NK-92 treated with Interleukin-12 subunit alpha and Interleukin-12 subunit beta, amount 100 ng/mL, for 24 hours (cell line): Measurements from ENCODE around the gene AMOTL1.

Source experiments
- DNase-seq: peaks from one replicate; lab custom pipeline; 2025; lab: John Stamatoyannopoulos, UW

Gene AMOTL1

DNA sequence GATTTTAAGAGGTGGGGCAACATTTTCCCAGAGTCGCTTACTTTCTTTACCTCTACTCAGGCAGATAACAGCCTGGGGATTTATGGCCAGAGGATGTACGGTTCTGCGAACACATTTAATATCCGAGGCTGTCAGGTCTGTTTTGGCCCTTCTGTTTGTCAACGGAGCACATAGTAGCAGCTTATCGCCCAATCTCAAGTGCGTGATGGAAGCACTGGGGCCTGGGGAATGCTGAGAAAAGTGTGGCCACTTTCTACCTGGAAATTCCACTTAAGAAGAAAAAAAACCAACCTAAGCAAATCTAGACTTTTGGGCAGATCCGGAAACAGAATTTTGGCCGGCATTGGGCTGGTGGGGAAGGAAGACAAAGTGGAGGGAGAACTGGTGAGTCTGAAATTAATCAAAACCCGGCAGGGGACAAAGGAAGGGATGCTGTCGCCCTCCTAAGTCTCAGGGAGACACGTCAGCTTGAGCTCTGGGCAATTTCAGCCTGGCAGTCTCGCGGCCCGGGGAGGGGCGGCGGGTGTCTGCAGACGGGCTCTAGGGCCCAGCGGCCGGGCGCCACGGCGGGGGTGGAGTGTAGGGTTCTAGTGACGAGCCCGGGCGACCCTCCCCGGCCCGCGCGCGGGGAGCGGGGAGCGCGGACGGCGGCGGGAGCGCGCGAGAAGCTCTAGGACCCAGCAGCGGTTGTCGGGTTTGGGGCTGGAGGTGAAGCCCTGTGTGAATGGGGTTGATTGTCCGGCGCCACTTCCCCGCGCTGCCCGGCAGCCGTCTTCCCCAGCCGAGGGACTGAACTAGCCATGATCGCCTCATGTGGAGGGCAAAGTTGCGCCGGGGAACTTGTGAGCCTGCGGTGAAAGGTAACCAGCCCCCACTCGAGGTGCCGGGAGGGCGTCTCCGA lies at the start of gene AMOTL1:
AMOTL1 (plus strand) TSS at position 656 of the 901 bp plus-strand sequence; CDS start at position 812, 156 bp downstream.
- DNase-seq: no peak

- no peak for DNase-seq
Measured at GRCh38 chr11:94719876-94720275, 48.3 kb upstream of the AMOTL1 start.

DNA sequence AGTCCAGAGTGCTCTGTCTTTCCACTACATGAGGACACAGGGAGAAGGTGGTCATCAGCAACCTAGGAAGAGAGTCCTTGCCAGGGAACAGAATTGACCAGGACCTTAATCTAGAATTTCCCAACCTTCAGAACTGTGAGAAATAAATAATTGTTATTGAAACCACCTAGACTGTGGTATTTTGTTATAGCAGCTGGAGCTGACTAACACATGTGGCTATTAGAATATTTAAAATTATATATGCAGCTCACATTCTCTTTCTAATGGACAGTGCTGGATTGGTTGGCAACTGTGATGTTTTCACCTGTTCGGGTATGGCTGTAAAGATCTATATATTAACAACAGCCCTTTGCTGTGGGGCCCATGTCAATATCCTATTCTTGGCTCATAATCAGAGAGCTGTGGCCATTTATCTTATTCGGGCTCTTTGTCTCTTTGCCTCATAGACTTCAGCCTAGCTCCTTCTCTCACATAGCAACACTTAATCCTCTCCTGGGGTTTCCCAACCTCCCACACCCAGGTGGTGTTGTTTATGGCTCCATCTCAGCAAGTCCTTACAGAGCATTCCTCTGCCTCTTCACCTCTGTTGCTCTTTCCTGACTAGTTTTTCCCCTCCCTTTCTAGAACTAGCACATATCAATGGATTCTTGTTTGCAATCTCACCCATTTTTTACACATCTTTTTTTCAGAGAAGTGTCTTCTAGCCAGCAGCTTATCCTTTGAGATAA lies 46.4 kb upstream of the AMOTL1 start:
- DNase-seq: no peak

GRCh38 chr11:94722735-94723134 lies 45.4 kb upstream of the AMOTL1 start:
- no peak for DNase-seq

DNA sequence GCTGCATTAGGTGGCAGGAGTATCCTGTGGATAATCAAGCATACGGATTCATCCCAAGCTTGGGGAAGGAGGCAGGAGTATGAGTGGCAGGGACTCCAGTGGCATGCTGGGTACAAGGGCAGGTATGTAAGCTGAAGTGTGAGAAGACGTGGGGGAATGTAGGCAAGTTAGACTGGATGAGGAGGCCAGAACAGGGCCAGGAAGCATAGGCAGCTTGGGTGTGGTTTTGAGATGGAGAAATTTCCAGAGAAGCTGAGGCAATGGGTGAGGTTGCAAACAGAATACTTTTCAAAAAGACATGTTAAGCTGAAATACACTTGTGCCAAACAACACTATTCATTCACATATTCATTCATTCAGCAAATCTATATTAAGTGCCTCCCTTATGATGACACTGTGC lies 43.1 kb upstream of the AMOTL1 start:
- DNase-seq: no peak

GRCh38 chr11:94727819-94728218 lies 40.3 kb upstream of the AMOTL1 start:
- DNase-seq: no peak

- no peak for DNase-seq
Measured at GRCh38 chr11:94728541-94728940, 39.6 kb upstream of the AMOTL1 start.

DNA sequence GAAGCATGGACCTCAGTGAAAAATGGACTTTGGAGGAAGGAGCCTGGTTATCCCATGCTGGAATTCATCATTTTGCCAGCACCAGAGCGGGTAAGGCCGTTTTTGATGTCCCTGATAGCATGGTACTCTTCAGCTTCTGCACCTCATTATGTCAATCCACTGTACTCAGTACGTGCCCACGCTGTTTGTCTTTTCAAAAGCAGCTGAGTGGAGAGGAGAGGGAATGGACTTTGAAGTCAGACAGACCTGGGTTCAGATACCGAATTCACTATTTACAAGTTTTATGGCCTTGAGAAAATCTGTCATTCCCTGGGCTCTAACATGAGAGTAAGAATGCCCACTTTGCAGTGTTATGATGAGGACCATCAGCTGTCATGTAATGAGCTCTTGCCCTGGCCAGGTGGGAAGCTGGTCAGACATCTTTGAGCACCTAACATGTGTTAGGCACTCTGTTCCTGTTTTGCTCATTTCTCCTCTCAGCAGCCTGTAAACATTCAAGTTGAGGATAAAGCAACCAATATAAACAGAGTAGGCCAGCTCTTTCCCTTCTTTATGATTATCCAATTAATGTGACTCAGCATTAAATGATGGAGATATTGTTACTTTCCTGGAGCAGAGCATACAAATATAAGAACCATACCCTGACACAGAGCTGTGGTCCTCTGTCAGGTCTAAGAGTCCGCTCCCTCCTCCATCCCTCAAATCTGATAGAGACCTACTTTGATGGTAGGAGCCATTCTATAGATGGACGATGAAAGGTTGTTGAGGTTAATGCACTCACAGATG lies 39.0 kb upstream of the AMOTL1 start:
- no peak for DNase-seq

- no peak for DNase-seq
Measured at GRCh38 chr11:94730153-94730552, 38.0 kb upstream of the AMOTL1 start.

DNA sequence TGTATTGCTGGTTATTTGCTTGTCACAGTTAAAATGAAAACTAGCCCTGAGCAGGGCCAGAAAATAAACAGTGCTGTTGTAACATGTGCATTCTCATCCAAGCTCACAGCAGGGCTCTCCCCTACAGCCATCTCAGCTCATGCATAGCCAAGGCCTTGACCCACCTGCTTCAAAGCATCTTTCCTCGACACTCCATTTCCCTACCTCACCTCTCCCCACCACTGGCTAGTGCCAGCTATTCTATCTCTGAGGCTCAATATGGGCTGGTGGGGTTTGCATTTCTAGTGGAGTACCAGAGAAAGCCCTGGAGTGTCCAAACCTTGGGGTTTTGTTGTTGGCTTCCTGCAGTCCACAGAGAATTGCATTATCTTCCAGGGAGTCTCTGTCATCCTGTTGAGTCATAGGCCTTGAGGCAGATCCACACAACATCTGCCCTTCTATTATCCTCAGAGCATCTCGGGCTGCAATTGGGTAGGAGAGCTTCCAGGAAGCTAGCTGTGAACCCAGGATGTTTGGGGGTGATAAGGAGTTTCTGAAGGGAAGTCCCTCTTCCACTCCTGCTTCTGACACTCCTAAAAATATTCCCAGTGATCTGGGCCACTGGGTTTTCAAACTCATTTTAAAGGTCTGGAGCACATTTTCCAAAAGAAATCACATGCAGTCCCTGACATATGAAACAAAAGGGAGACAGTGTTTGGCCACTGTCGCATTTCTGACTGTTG lies 36.1 kb upstream of the AMOTL1 start:
- no peak for DNase-seq

DNA sequence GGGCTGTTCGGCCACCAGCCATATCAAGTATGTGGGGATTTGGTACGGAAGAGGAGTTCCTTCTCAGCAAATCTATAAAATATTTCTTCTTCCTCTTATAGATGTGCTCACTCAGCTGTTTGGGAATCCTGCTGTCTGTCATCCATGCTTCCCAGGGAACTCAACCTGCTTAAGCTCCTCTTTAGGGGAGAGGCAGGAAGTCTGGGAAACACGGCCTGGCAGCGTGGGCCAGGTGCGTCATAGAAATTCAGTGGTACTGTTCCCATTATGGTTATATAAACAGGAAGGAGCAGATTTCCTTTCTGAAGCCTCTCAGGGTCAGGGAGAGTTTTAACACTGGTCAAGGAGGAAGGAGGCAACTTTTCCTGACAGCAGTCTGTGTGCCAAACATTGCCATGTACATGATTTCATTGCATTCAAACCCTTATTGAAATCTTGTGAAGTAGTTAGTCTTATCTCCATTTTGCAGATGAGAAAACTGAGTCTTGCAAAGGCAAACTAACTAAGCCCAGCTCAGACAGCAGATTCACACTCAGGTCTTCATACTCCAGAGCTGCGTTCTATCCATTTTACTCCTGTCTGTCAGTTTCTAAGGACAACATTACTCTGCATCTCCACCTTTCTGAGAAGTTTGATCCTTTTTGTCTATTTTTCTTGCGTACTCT lies 35.4 kb upstream of the AMOTL1 start:
- no peak for DNase-seq

DNA sequence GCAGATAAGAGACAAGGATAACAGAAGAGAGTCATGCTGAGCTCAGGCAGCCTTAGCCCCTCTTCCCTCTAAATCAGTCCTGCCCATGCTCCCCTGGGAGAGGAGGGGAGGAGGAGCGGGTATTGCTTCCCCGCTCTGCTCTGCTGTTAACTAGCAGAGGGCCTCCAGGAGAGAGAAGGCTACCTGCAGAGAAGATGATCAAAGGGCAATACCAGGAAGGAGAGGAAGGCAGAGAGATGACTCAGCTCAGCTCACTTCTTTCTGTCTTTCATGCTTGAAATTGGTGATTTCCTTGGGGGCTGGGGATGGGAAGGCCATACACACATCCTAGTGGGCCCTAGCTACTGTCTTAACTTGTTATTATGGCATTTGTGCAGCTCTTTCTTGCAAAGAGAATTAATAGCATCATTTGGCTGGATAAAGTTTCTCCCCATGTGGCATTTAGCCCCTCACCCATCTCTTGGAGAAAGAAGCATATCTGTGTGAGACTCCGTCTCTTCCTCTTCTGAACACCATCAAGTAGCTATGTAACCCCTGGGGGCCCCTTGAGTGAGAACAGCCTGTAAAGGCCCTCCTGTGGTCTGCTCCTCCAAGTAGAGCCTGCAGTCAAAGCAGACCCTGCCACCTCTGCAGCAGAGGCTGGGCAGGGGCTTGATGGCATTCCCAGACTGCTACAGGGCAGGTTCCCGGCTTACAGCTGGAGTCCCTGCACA lies 33.4 kb upstream of the AMOTL1 start:
- no peak for DNase-seq

DNA sequence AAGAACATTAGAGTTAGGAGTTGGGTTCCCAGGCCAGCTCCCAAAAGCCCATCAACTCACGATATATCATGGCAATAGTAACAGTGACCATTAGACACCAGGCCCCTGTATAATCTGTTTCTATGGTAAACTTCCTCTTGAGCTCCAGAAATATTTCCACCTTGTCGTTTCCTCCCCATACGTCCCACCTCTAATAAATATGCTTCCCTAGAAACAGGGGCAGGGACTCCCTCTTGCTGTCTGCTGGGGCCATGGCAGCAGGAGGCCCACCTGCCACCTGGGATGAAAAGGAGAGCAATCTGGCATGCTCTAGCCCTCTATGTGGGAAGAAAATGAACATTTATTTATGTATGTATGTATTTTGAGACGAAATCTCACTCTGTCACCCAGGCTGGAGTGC lies 32.2 kb upstream of the AMOTL1 start:
- no peak for DNase-seq

GRCh38 chr11:94737171-94737611 lies 31.0 kb upstream of the AMOTL1 start:
- no peak for DNase-seq

GRCh38 chr11:94738746-94739145 lies 29.4 kb upstream of the AMOTL1 start:
- DNase-seq: no peak

- DNase-seq: no peak
Measured at GRCh38 chr11:94739331-94739730, 28.8 kb upstream of the AMOTL1 start.

- DNase-seq: no peak
Measured at GRCh38 chr11:94740083-94741021, 27.8 kb upstream of the AMOTL1 start.

DNA sequence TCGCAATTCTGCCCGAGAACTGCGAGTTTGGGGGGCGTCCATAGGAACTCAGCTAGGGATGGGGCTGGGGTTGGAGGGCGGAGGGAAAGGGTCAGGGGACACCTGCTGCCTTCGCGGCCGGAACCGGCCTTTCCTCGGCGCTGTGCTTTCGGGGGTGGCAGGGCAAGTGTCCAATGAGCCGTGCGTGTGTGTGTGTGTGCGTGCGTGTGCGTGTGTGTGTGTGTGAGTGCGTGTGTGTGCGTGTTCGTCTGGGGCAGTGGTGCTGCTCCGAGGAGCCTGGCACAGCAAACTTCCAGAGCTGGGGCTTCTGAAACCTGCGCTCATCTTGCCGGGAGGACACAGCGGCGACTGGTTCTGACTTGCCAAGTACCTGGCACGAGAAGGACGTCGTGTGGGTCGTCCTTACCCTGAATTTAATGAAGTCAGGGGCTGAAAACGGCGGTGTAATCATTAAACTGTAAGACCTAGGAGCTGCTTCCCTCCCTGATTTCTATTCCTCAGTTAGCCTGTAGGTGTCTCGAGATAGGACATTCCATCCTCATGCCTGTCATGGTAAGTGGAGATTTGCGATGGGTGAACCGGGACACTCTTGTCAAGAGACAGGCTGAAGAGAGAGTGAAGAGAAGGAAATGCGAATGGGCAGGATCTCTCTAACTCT lies 27.0 kb upstream of the AMOTL1 start:
- DNase-seq: no peak

DNA sequence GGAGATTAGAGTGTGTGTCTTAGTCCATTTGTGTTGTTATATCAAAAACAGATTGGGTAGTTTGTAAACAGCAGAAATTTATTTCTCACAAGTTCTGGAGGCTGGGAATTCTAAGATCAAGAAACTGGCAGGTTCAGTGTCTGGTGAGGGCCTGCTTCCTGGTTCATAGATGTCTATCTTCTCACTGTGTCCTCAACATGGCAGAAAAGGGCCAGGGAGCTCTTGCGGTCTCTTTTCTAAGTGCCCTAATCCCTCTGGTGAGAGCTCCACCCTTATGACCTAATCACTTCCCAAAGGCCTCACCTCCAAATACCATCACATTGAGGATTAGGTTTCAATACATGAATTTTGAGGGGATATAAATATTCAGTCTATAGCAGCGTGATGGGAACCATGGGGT lies 25.5 kb upstream of the AMOTL1 start:
- no peak for DNase-seq
